HepG2 (cell line): ENCODE results near the gene ULK4. TPM values are rescaled to one million over a fixed set of nuclear protein-coding genes. Genes with fewer than 3 reads are reported as not detected.

Source experiments
- ATAC-seq: fragments of 200-7000 bp; cut with Tn5 transposase; 3 replicates; pipeline ENCODE4 v1.9.1; 2020; ENCODE audit warnings: mild to moderate bottlenecking, moderate library complexity
- BruUV-seq: library from RNA; stranded (reverse); fragments of 400-500 nt; replicated peaks from 2 replicates; lab custom pipeline; 2021; lab: Mats Ljungman, UMichigan
- CTCF ChIA-PET: fragments of 300-600 bp; formaldehyde crosslinking; extraction: SDS; loops from one replicate; lab custom pipeline; 2021; ENCODE audit warnings: low total read pairs, inconsistent platforms, low intra/inter-chr PET ratio; lab: Yijun Ruan, JAX
- POLR2A ChIA-PET: fragments of 350-600 bp; sonication (Branson Sonifier 250); formaldehyde crosslinking; loops from one replicate; lab custom pipeline; 2020; ENCODE audit warnings: antibody characterized with exemption, inconsistent platforms; lab: Yijun Ruan, JAX
- DNase-seq: peaks from one replicate; pipeline ENCODE4 v3.0.0-alpha.2; 2015; ENCODE audit warnings: low spot score
- FAIRE-seq: peaks from 3 replicates; lab custom pipeline; 2011; peaks lifted over from hg19 to GRCh38; lab: Jason Lieb, UNC
- H2AFZ ChIP-seq: one replicate; pipeline ENCODE4 v1.6.1; 2011; ENCODE audit warnings: low read length, inconsistent platforms
- H3K27ac ChIP-seq: fragments of 300-600 bp; 3 replicates; pipeline ENCODE4 v1.8.0; 2011; ENCODE audit warnings: mixed run types, mild to moderate bottlenecking, mixed read lengths, low read length, inconsistent platforms; ENCODE audit not compliant: insufficient read depth; ENCODE audit errors: extremely low read length
- H3K27me3 ChIP-seq, 2 experiments: fragments of 200-600 bp in 1 of 2; 2 replicates in 1 of 2; 3 replicates in 1 of 2; pipeline versions ENCODE4 v1.6.0 to v1.8.0; 2011; ENCODE audit warnings: low read length in 2 of 2, mild to moderate bottlenecking in 2 of 2, moderate library complexity in 2 of 2, inconsistent platforms in 1 of 2; ENCODE audit not compliant: insufficient read depth in 2 of 2, control insufficient read depth in 1 of 2
- H3K36me3 ChIP-seq, 2 experiments: fragments of 200-600 bp in 1 of 2; replicated peaks in 1 of 2; 2 replicates in 1 of 2; 3 replicates in 1 of 2; pipeline versions ENCODE4 v1.5.1 to v1.8.0; 2011; ENCODE audit warnings: low read length in 2 of 2, inconsistent platforms in 1 of 2; ENCODE audit not compliant: insufficient read depth in 2 of 2, control insufficient read depth in 1 of 2
- H3K4me1 ChIP-seq: 2 replicates; pipeline ENCODE4 v1.5.1; 2012; ENCODE audit warnings: low read length, inconsistent platforms; ENCODE audit not compliant: insufficient read depth
- H3K4me2 ChIP-seq: 2 replicates; pipeline ENCODE4 v1.6.0; 2011; ENCODE audit warnings: low read depth, low read length, inconsistent platforms
- H3K4me3 ChIP-seq, 3 experiments: fragments of 200-600 bp in 1 of 3; sonication (generic), shearing (Covaris generic) in 1 of 3; replicated peaks in 1 of 3; 2 replicates each; pipeline ENCODE4 v1.5.1; 2011 to 2016; ENCODE audit warnings: low read length in 3 of 3, inconsistent platforms in 2 of 3, low read depth in 2 of 3, mild to moderate bottlenecking in 2 of 3, control low read depth in 1 of 3, mixed read lengths in 1 of 3; ENCODE audit not compliant: insufficient read depth in 1 of 3
- H3K79me2 ChIP-seq: one replicate; pipeline ENCODE4 v1.6.1; 2011; ENCODE audit warnings: low read length, inconsistent platforms; ENCODE audit not compliant: insufficient read depth
- H3K9ac ChIP-seq: 2 replicates; pipeline ENCODE4 v1.6.0; 2011; ENCODE audit warnings: mild to moderate bottlenecking, low read depth, low read length, inconsistent platforms; ENCODE audit not compliant: insufficient read depth
- H3K9me3 ChIP-seq: 2 replicates; pipeline ENCODE4 v1.5.1; 2012; ENCODE audit warnings: mild to moderate bottlenecking, low read length
- H4K20me1 ChIP-seq: 2 replicates; pipeline ENCODE4 v1.6.0; 2011; ENCODE audit warnings: inconsistent platforms, mild to moderate bottlenecking, low read length, moderate library complexity; ENCODE audit not compliant: insufficient read depth
- BCL6 ChIP-seq: IDR thresholded peaks from 2 replicates; pipeline ENCODE4 v1.6.1; 2016; ENCODE audit warnings: missing genetic modification reagents, missing compliant biosample characterization
- FOXC1 ChIP-seq: sonication (generic); formaldehyde crosslinking; IDR thresholded peaks from 2 replicates; pipeline ENCODE4 v1.8.0; 2022; ENCODE audit warnings: mild to moderate bottlenecking, missing genetic modification reagents, borderline replicate concordance
- HNRNPUL1 ChIP-seq: fragments of 200-400 bp; formaldehyde crosslinking; IDR thresholded peaks from 2 replicates; pipeline ENCODE4 v1.6.1; 2017; ENCODE audit warnings: low read depth, mild to moderate bottlenecking, low read length, moderate library complexity
- STAG1 ChIP-seq: sonication (generic); formaldehyde crosslinking; IDR thresholded peaks from 2 replicates; pipeline ENCODE4 v1.4.0; 2020; ENCODE audit warnings: missing genetic modification reagents
- ZNF652 ChIP-seq: IDR thresholded peaks from 2 replicates; pipeline ENCODE4 v1.6.1; 2016; ENCODE audit warnings: low read depth, borderline replicate concordance
- WGBS: methylation state at CpG from one replicate; pipeline ENCODE4 v1.1.6; 2017; ENCODE audit warnings: low lambda C conversion rate; 5-methylcytosine and 5-hydroxymethylcytosine counted together
- in situ Hi-C: cut with HindIII; loops from 2 replicates; pipeline ENCODE4 v1.10.0; 2017; ENCODE audit warnings: low pct_unique_long_range_greater_than_20kb; ENCODE audit not compliant: extremely low pct_ligation_motif_present
- intact Hi-C: fragments of 100-400 bp; cut with micrococcal nuclease; formaldehyde crosslinking; loops from one replicate; pipeline ENCODE4 v1.10.0; 2022; ENCODE audit not compliant: unreplicated experiment
- polyA plus RNA-seq, 8 experiments: library from polyadenylated mRNA; depleted of rRNA in 3 of 8; stranded (reverse) in 7 of 8; unstranded in 1 of 8; fragments of >200 nt; fragmentation: Illumina TruSeq in 4 of 8; extraction: Trizol in 4 of 8; gene quantifications; 2 replicates each; pipeline versions ENCODE4 v1.2.1 to v1.2.3, GENCODE V29; 2011 to 2016; ENCODE audit warnings: low read depth in 4 of 8, missing spikeins in 1 of 8, mixed read lengths in 1 of 8; ENCODE audit not compliant: insufficient read depth in 1 of 8
- total RNA-seq, 5 experiments: library from RNA; depleted of rRNA; stranded (reverse); fragments of >200 nt; fragmentation: Illumina TruSeq; extraction: Trizol; gene quantifications; 2 replicates each; pipeline ENCODE4 v1.2.3, GENCODE V29; 2016; ENCODE audit warnings: low read depth in 1 of 5
- TF ChIP-seq, protein P1 (sequence below): sonication (generic); formaldehyde crosslinking; IDR thresholded peaks from 2 replicates; pipeline ENCODE4 v1.8.0; 2023; ENCODE audit warnings: mild to moderate bottlenecking, missing genetic modification reagents
- TF ChIP-seq, protein P2 (sequence below): sonication (generic); formaldehyde crosslinking; IDR thresholded peaks from 2 replicates; pipeline ENCODE4 v1.4.0; 2020; ENCODE audit warnings: mild to moderate bottlenecking, missing genetic modification reagents
- TF ChIP-seq, protein P3 (sequence below): IDR thresholded peaks from 2 replicates; pipeline ENCODE4 v1.6.1; 2016
- TF ChIP-seq, protein P4 (sequence below): sonication (generic); formaldehyde crosslinking; IDR thresholded peaks from 2 replicates; pipeline ENCODE4 v1.4.0; 2020; ENCODE audit warnings: missing genetic modification reagents, borderline replicate concordance
- TF ChIP-seq, protein P5 (sequence below): sonication (generic); formaldehyde crosslinking; IDR thresholded peaks from 2 replicates; pipeline ENCODE4 v1.5.0; 2020; ENCODE audit warnings: mild to moderate bottlenecking, missing genetic modification reagents, borderline replicate concordance
- TF ChIP-seq, protein P6 (sequence below): sonication (generic); formaldehyde crosslinking; IDR thresholded peaks from 2 replicates; pipeline ENCODE4 v1.4.0; 2020; ENCODE audit warnings: mild to moderate bottlenecking, missing genetic modification reagents

The ULK4 gene
- total and polyA plus RNA-seq, 2 of the 13 experiments (the other 11 are each of a cell fraction or from before 2014, with no cell fraction given): 6.7 to 11.8 TPM

DNA sequence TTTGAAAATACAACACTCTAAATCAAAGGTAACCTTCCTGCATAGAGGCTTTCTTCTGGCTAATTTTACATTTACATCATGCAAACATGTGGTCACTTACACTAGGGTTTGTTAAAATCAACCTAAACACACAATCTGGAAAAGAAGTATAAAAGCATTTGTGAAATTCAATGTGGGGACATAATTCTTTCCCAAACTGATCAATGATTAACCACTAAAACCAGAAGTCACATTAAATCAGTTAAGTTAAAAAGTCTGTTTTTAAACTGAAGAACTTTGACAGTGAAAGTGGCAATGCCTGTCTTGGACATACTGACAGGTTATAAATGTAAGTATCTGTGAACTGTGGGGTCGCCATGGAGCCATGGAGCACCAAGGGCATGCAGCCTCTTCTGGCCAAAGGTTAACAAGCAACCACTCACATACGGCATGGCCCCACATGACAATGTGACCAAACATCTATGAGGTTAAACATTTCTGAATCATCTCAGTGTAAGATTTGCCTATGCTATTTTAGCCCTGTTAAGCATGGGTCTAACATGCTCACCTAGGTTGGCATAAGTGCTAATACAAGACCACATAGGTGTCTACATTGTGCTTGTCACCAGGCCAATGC lies 484.4 kb downstream of the ULK4 start:
- no peak overlapping the region for H3K27ac ChIP-seq
- H3K4me2 ChIP-seq: peak overlapping the region; percentile 28
- no peak overlapping the region for H3K9ac ChIP-seq
- peak; percentile 99 for ATAC-seq
- no peaks in the 10 kb centered on the region for H3K36me3 ChIP-seq
- H3K9me3 ChIP-seq: peaks cover 15% of the 10 kb centered on the region; the same call in 1 of the 2 replicates
- intact Hi-C loops (no loop called here), in situ Hi-C loops (no loop called here)
- FAIRE-seq: peak; percentile 26
- H4K20me1 ChIP-seq: no peaks in the 10 kb centered on the region
- no peaks in the 10 kb centered on the region for H3K27me3 ChIP-seq
- H2AFZ ChIP-seq: peak overlapping the region; percentile 38
- DNase-seq: peak; percentile 39
- no peak overlapping the region; a peak in 1 of 6 replicates for H3K4me3 ChIP-seq
- no TSS peak for BruUV-seq
- no CpG with 5 or more reads among the region's 2 CpGs for WGBS
- ChIA-PET CTCF (no interaction called here), POLR2A (no interaction called here)
- H3K79me2 ChIP-seq: no peaks in the 10 kb centered on the region
- H3K4me1 ChIP-seq: peaks cover 13% of the 10 kb centered on the region
- TF ChIP-seq STAG1 (CRISPR knock-in tag): peak; percentile 48
- no peak for TF ChIP-seq ZNF652
- TF ChIP-seq, protein P1, sequence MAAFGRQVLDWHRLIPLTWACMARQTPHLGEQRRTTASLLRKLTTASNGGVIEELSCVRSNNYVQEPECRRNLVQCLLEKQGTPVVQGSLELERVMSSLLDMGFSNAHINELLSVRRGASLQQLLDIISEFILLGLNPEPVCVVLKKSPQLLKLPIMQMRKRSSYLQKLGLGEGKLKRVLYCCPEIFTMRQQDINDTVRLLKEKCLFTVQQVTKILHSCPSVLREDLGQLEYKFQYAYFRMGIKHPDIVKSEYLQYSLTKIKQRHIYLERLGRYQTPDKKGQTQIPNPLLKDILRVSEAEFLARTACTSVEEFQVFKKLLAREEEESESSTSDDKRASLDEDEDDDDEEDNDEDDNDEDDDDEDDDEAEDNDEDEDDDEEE (CRISPR knock-in tag): no peak
- TF ChIP-seq, protein P2, sequence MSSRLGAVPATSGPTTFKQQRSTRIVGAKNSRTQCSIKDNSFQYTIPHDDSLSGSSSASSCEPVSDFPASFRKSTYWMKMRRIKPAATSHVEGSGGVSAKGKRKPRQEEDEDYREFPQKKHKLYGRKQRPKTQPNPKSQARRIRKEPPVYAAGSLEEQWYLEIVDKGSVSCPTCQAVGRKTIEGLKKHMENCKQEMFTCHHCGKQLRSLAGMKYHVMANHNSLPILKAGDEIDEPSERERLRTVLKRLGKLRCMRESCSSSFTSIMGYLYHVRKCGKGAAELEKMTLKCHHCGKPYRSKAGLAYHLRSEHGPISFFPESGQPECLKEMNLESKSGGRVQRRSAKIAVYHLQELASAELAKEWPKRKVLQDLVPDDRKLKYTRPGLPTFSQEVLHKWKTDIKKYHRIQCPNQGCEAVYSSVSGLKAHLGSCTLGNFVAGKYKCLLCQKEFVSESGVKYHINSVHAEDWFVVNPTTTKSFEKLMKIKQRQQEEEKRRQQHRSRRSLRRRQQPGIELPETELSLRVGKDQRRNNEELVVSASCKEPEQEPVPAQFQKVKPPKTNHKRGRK (CRISPR knock-in tag): no peak
- TF ChIP-seq FOXC1 (CRISPR knock-in tag): no peak
- TF ChIP-seq, protein P3, sequence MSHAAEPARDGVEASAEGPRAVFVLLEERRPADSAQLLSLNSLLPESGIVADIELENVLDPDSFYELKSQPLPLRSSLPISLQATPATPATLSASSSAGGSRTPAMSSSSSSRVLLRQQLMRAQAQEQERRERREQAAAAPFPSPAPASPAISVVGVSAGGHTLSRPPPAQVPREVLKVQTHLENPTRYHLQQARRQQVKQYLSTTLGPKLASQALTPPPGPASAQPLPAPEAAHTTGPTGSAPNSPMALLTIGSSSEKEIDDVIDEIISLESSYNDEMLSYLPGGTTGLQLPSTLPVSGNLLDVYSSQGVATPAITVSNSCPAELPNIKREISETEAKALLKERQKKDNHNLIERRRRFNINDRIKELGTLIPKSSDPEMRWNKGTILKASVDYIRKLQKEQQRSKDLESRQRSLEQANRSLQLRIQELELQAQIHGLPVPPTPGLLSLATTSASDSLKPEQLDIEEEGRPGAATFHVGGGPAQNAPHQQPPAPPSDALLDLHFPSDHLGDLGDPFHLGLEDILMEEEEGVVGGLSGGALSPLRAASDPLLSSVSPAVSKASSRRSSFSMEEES (CRISPR knock-in tag): peak; percentile 60
- TF ChIP-seq, protein P4, sequence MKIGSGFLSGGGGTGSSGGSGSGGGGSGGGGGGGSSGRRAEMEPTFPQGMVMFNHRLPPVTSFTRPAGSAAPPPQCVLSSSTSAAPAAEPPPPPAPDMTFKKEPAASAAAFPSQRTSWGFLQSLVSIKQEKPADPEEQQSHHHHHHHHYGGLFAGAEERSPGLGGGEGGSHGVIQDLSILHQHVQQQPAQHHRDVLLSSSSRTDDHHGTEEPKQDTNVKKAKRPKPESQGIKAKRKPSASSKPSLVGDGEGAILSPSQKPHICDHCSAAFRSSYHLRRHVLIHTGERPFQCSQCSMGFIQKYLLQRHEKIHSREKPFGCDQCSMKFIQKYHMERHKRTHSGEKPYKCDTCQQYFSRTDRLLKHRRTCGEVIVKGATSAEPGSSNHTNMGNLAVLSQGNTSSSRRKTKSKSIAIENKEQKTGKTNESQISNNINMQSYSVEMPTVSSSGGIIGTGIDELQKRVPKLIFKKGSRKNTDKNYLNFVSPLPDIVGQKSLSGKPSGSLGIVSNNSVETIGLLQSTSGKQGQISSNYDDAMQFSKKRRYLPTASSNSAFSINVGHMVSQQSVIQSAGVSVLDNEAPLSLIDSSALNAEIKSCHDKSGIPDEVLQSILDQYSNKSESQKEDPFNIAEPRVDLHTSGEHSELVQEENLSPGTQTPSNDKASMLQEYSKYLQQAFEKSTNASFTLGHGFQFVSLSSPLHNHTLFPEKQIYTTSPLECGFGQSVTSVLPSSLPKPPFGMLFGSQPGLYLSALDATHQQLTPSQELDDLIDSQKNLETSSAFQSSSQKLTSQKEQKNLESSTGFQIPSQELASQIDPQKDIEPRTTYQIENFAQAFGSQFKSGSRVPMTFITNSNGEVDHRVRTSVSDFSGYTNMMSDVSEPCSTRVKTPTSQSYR (CRISPR knock-in tag): no peak
- no peak for TF ChIP-seq HNRNPUL1
- TF ChIP-seq, protein P5, sequence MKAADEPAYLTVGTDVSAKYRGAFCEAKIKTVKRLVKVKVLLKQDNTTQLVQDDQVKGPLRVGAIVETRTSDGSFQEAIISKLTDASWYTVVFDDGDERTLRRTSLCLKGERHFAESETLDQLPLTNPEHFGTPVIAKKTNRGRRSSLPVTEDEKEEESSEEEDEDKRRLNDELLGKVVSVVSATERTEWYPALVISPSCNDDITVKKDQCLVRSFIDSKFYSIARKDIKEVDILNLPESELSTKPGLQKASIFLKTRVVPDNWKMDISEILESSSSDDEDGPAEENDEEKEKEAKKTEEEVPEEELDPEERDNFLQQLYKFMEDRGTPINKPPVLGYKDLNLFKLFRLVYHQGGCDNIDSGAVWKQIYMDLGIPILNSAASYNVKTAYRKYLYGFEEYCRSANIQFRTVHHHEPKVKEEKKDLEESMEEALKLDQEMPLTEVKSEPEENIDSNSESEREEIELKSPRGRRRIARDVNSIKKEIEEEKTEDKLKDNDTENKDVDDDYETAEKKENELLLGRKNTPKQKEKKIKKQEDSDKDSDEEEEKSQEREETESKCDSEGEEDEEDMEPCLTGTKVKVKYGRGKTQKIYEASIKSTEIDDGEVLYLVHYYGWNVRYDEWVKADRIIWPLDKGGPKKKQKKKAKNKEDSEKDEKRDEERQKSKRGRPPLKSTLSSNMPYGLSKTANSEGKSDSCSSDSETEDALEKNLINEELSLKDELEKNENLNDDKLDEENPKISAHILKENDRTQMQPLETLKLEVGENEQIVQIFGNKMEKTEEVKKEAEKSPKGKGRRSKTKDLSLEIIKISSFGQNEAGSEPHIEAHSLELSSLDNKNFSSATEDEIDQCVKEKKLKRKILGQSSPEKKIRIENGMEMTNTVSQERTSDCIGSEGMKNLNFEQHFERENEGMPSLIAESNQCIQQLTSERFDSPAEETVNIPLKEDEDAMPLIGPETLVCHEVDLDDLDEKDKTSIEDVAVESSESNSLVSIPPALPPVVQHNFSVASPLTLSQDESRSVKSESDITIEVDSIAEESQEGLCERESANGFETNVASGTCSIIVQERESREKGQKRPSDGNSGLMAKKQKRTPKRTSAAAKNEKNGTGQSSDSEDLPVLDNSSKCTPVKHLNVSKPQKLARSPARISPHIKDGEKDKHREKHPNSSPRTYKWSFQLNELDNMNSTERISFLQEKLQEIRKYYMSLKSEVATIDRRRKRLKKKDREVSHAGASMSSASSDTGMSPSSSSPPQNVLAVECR (CRISPR knock-in tag): no peak
- TF ChIP-seq BCL6: no peak
- TF ChIP-seq, protein P6, sequence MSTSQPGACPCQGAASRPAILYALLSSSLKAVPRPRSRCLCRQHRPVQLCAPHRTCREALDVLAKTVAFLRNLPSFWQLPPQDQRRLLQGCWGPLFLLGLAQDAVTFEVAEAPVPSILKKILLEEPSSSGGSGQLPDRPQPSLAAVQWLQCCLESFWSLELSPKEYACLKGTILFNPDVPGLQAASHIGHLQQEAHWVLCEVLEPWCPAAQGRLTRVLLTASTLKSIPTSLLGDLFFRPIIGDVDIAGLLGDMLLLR (CRISPR knock-in tag): no peak
